Mammary epithelial cell (primary cell): ENCODE results near the gene ABHD11.

Source experiments
- CTCF ChIP-seq, 2 donors: IDR thresholded peaks in 1 of 2; conservative IDR thresholded peaks in 1 of 2; 2 replicates each; pipeline ENCODE4 v1.5.1; 2011 to 2012; ENCODE audit warnings: inconsistent platforms in 2 of 2, low read length in 2 of 2, mild to moderate bottlenecking in 2 of 2, control low read depth in 1 of 2, low read depth in 1 of 2; ENCODE audit not compliant: insufficient read depth in 1 of 2; ENCODE audit errors: extremely low read depth in 1 of 2
- EZH2 ChIP-seq: IDR thresholded peaks from 2 replicates; pipeline ENCODE4 v1.6.1; 2012; ENCODE audit warnings: low read length, inconsistent platforms, borderline replicate concordance

GRCh38 chr7:73721377-73721817 lies 17.2 kb downstream of the ABHD11 start:
- TF ChIP-seq CTCF (conservative IDR thresholded peaks at IDR 0.05 in 1 of 2, IDR thresholded peaks at IDR 0.05 in 1 of 2; ENCODE audit: extremely low read depth in 1 of 2, insufficient read depth in 1 of 2, low read depth in 1 of 2, low read length in 2 of 2) (no peak), EZH2 (no peak)
